DMS153 treated with DMSO at 0.1 percent for 48 hours (cell line): Measurements from ENCODE around the gene MYB.
"Not testable (repeated sequence)": the region's sequence is repeated elsewhere in the genome, so short reads cannot be mapped to it uniquely, and the experiment has no call there.

Experiments
- DNase-seq: peaks from one replicate; lab custom pipeline; 2025; ENCODE audit not compliant: unreplicated experiment; lab: John Stamatoyannopoulos, UW

Gene MYB

DNA sequence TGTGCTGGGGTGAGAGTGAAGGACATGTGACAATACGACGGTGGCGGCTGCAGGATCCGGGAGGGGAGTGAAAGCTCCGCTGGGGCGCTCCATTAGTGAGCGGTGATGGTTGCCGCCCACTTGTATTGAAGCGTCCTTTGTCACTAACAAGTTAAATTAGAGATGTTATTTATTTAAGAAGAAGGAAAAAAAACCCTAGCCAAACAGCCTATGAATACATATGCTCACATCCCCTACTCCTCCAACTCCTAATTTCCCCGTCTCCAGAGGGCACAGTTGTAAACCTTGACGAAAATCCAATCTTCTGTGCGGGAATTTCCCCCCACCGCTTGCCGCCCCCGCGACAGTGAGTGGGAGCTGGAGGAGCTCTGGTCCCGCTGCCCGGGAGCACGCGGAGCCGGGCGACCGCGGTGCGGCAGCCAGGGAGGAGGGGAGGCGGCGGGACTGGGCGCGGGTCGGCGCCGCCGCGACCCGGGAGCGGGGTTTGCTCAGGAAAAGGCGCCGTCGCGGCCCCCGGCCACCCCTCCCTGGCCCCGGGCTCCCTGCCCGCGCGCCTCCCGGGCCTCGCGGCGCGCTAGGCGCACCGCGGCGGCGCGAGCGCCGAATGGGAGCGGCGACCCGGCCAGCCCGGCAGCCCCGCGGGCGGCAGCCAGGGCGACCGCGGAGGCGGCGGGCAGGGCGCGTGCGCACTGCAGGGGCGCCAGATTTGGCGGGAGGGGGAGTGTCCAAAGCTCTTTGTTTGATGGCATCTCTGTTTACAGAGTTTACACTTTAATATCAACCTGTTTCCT is at the start of gene MYB:
TSS of gene MYB (plus strand) at position 767 of the 791 bp plus-strand sequence. CDS start 206 bp downstream, outside the sequence.
- peak; percentile 78 for DNase-seq

DNA sequence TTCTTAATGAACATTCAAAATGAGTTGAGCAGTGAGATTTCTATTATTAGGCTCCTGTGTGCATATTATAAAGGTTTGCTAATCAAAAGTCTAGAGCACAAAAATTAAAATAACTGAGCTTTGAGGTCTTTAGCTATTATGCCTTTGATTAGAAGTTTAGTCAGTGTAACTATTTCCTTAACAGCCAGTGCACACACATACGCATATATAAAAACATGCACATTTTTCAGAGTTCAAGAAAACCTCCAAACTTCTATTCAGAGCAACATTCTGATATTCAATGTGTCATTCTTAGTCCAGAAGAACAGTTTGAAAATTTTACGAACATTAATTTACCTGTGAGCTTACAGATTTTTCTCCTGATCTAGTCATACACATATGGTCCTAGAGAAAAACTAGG is 48.3 kb upstream of the MYB start:
- DNase-seq: no peak

DNA sequence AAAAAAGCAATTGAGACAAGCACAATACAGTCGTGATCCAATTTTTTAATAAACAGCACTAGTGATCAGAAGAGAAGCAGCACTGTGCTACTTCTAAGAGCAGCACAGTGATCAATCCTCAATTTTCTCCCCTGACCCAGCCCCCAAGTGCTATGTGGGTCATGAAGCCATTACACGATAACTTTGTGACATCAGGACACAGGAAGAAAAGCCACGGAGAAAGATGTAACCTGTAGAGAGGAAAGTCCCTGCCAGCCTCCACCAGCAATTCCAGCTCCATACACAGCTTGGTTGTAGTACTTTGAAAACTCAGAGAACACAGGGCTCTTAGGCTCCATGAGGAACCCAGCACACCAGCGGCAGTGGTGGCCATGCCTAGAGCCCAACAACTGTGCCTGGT is 45.3 kb upstream of the MYB start:
- no peak for DNase-seq

DNA sequence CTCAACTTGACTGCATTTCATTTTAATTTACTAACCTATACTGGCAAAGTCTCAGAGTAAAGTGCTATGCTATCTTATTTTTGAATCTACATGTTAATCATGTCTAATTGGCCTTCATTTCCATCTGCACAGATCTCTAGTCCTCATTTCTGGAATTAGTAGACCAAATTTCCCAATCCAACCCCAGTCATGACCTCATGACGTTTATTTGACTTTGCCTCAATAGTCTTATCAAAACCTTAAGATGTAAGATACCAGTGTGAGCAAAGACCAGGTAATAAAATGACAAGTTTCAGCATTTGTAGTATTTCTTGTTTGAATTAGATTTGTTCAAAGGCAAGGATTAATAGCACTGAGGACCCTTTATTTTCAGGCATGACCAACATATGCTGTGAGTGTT is 43.3 kb upstream of the MYB start:
- no peak for DNase-seq

DNA sequence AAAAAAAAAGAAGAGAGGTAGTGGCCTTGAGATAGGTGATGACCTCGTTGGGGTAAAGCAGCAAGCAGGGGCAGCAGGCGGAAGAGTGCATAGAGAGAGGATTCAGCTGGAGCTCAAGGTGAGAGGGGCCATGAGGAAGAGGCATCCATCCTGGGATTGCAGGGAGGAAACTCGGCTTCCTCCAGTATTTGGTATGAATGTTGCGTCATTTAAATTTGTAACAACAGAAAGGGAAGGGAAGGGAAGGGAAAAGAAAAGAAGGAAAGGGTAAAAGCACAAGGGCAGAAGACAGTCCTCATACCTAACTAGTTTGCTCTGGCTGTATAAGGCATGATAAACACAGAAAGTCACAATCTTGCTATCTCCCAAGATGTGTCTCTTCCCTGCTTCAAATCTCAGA is 39.9 kb upstream of the MYB start:
- no peak for DNase-seq

DNA sequence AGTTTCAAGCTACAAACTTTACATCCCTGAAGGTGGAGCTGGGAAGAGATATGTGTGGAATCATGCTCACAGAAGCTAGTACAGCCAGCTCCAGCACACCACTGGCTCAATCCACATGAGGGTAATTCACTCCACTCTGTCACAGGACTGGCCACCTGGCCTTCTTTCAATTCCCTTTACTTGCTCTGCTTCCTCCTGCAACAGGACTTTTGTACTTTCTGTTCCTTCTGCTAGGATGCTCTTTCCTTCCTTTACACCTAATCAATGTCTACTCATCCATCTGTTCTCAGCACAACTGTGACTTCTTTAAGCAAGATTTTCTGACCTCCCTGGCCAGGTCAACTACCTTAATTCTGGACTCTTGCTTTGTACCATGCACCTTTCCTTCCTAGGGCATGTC is 39.4 kb upstream of the MYB start:
- DNase-seq: no peak

DNA sequence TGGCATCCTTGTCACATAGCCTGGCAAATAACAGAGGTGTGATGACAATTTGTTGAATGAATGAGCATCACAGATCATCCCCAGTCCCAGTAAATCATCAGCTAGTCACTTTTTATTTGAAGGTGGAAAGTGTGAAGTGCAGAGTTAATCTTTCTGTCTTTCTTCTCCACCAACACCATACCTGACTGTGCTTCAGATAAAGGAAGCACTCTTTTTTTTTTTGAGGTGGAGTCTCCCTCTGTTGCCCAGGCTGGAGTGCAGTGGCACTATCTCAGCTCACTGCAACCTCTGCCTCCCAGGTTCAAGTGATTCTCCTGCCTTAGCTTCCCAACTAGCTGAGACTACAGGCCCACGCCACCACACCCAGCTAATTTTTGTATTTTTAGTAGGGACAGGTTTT is 38.9 kb upstream of the MYB start:
- not testable (repeated sequence) for DNase-seq

DNA sequence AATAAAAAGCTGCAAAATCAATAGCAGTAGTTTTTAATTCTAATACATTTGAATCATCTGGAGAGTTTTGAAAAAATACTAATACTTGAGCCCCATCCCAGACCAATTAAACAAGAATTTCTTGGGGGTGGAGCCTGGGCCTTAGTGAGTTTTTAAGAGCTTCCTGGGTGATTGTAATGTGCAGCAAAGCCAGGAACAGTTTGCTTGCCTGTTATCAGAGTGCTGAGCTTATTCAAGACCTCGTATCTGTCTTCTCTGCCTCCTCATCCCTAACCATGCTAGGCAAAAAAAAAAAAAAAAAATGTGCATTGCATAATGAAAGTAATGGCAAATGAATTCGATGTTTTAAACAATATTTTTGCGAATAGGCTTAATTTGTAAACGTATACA is 36.4 kb upstream of the MYB start:
- DNase-seq: no peak

DNA sequence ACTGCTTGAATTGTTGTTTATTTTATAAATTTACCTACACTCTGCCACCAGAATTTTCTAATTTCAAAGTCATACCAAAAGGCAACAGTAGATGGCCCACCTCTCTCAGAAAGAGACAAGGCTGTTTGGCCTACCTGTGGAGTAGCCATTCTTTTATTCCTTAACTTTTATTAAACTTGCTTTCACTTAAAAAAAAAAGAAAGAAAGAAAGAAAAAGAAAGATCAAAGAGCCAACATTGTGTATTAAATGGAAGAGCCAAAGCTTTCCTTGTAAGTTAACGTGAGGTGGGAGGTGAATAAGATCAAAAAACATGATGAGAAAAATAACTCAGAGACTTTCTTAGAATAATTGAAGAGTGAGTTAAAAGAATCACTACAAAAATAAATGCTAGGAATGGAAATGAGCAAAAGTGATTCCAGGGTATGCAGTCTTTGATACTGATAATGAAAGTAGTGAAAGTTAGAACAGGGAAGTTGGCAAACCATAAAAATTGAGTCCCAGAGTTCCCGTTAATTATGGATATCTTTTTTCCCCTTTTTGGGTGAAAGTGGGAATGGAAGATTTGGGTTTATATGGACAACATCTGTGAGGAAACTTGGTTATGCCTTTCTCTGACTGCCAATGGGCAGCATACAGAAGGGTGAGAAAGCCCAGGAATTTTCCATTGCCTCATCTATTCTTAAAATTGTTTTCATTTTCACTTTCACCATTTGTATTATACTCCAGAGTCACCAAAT is 35.9 kb upstream of the MYB start:
- DNase-seq: peak; percentile 25

DNA sequence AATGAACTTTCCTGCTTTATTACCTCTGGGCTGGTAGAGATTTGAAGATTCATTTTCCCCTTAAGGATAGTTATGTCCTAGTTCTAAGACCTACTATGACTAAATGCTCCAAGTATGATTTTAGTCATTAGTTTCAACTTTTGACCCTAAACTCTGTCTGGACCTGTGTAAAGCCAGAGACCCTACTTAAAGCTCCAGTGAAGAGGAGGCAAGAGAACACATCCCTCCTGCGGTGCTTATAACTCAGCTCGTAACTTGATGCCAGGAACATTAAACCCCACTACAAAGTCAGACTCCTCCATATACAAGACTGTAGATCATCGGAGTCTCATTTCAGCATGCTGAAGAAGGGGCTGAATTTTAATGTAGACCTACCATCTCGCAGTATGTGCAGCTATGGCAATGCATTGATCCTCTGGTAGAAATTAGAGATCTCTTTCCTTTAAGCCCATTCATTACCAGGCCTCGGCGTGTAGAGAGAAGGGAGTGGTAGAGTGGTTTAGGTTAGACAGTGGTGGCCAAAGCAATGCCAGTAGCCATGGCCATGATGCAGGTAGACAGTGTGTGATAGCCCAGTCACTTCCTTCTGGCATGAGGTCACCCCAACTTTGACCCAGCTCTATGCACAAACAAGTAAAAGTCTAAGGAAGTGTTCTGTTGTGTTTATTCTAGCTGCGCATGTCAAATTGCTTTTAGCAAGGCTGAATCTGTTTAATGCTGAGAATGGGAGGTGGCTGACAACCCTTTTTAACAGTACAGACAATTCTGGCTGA is 34.8 kb upstream of the MYB start:
- DNase-seq: no peak

DNA sequence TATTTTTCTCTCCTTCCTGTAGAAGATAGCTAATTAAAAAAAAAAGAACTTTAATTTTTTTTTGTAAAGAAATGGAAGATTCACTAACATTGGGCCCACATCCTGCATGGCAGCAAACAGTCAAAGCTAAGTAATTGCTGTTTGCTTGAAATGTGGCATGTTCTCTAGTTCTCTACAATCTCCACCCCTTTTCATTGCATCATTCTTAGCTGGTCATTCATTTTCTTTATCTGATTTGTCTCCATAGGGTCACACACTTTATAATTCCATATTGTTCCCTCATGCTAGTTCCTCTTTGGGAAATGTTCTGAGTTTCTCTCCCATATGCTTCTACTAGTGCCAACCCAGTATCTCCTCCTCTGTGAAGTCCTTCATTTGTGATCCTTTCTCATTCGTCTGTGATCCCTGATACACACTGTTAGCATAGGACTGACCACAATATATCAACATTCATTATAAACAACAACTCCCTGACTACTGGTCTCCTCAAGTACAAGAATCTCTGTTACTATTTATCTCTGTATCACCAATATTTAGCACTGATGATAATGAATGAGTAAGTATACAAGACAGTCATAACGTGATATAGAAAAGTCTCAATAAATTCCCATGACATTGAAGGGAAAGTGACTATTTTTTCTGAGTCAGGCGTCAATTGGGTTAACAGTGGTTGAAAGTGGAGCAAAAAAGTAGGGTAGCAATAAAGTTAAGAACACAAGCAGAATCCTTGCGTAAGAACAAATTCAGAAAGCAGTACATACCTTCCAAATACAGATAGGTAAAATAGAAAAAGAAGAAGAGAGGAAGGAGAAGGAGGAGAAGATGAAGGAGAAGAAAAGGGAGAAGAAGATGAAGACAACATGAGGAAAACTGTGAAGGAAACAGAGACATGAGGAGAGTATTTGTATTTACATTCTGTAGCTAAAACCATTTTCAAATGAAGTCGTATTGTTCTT is 33.2 kb upstream of the MYB start:
- DNase-seq: no peak

DNA sequence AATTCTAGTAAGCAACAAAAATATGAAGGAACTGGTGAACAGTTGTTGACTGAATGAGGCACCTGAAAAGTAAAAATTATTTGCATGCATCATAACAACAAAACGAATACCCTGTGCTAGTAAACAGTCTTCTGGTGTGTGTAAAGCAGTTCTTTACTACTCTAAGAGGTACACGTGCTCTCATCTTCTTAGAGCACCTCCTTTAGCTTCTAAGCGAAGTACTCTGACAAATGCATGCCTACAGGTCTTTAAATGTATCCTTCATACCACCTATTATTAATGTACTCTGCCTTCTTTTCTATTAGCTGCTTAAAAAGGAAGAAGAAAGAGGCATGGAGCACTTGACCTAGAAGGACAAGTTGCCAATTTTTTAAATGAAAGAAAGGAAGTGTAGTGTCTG is 32.2 kb upstream of the MYB start:
- DNase-seq: no peak

DNA sequence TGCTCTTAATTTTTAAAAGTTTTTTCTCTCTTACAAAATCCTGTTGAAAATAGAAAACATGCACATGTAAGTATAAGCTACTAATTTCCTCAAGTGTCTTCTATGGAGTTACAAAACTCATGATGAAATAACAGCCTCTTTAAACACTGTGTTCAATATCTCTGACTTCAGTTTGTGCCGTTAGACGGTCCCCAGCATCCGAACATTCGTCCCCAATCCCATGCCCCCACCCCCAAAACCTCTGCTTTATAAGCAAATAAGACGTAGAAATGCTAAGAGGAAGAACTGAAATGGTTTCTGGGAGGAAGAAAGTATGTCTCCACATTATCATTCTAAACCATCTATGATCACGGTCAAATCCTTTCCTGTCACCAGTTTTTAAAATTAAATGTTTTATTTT is 31.7 kb upstream of the MYB start:
- no peak for DNase-seq

DNA sequence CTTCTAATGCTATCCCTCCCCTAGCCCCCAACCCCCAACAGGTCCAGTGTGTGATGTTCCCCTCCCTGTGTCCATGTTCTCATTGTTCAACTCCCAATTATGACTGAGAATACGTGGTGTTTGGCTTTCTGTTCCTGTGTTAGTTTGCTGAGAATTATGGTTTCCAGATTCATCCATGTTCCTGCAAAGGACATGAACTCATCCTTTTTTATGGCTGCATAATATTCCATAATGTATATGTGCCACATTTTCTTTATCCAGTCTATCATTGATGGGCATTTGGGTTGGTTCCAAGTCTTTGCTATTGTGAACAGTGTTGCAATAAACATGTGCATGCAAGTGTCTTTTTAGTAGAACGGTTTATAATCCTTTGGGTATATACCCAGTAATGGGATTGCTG is 30.6 kb upstream of the MYB start:
- not testable (repeated sequence) for DNase-seq

DNA sequence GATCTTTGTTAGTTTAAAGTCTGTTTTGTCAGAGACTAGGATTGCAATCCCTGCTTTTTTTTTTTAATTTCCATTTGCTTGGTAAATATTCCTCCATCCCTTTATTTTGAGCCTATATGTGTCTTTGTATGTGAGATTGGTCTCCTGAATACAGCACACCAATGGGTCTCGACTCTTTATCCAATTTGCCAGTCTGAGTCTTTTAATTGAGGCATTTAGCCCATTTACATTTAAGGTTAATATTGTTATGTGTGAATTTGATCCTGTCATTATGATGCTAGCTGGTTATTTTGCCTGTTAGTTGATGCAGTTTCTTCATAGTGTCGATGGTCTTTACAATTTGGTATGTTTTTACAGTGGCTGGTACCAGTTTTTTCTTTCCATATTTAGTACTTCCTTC is 27.0 kb upstream of the MYB start:
- not testable (repeated sequence) for DNase-seq

DNA sequence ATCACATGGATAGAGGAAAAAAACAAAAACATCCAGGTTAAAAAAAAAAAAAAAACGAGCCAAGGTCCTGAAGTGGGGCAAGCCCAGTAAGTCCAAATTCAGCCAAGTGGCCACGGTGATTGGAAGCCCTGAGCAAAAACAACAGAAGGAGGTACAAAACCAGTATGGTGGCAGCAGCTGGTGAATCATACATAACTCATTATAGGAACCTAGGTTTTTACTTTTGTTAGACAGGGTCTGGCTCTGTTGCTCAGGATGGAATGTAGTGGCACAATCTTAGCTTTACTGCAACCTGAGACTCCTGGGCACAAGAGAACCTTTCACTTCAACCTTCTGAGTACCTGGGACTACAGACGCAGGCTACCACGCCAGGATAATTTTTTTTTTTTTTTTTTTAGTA is 22.7 kb upstream of the MYB start:
- DNase-seq: no peak

DNA sequence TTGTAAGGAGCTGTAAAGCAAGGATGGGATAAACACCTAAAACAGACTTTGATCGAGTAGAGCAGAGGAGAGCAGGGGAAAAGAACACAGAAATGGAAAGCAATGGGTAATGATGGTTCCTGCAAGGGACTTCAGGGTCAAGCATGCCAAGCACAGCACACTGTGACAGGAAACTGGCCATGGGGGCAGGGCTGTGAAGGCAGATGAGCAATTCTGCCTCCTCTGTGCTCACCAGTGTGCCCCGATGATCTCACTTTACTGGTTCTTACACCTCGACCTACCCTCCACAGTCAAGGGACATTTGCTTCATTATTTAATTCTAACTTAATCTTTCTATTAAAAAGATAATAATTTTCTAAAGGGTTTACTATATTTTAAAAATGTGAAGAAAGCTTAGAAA is 21.6 kb upstream of the MYB start:
- DNase-seq: no peak

DNA sequence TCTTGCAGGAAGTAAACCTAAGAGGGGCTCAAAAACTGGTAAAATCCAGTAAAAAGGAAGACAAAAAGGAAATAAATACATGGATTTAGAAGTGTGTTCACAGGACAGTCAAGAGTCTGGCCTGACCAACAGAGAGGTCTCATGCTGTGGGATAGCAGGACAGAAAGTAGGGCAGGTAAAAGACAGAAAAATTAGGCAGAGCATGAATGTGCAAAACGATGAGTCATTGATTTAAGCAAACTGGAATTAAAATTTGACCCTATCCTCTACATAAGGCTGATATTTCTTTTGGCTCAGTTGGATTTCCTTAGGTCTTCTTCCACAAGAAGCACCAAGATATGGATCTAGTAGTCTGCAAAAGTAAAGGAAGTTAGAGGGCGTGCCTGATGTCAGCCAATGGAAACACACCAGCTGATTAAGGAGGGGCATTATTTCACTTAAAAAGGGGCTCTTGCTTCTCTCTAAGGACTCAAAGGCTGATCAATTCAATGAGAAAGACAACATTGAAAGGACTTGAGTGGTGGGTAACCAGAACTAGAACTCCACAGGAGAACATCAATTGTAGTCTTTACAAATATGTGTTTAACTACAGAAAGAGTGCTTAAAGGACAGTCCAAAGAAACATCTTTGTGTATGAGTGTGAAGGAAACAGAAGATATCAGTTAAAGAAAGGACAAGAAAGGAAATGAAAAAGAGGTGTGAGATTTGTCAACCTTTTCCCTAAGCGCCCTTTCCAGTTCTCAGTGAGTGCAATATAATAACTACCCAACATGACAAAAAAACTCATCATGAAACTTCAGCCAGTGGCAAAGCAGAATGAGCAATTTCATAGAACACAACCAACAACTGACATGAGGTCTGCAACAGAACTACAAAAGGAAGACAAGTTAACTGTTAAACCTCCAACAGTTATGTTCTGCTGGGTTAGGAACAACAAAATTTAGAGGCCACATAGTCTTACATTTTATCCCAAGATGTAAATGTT is 19.4 kb upstream of the MYB start:
- DNase-seq: no peak

DNA sequence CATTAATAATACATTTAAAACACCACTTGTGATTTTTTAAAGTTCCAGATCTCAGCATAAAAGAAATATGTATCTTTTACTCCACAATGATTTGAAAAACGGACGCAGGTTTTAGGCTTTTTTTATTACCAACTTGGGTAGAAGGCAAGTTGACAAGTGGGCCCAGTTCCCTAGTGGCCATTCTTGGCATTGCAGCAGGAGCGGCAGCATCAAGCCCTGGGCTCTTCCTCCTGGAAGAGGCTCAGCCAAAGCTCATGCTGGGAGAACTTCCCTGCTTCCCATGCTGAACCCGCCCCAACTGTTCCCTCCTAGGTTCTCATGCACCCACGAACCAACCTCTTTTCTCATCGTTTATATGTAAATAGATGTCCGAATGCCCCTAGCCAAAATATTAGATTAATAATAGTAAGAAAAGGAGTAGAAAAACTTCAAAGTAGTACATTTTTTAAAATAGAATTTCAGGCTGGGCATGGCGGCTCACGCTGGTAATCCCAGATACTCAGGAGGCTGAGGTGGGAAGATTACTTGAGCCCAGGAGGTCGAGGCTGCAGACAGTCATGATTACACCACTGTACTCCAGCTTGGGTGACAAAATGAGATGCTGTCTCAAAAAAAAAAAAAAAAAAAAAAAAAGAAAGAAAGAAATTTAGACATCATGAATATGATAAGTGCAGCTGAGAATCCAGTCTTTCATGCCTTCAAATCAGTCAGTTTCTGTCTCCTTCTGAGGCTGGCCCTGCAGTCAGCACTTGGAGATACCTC is 18.2 kb upstream of the MYB start:
- no peak for DNase-seq
